GM23248 (cell line): ENCODE data around the gene TRIM2. TPM values are rescaled to one million over a fixed set of nuclear protein-coding genes. Genes with fewer than 3 reads are reported as not detected.

Experiments
- DNase-seq: peaks from one replicate; pipeline ENCODE4 v3.0.0-alpha.2; 2015
- H2AFZ ChIP-seq: fragments of 200-600 bp; sonication (generic); 2 replicates; pipeline ENCODE4 v1.6.1; 2016; ENCODE audit warnings: antibody characterized with exemption
- H3F3A ChIP-seq: fragments of 200-600 bp; sonication (generic); 2 replicates; pipeline ENCODE4 v1.6.1; 2016; ENCODE audit warnings: mild to moderate bottlenecking, antibody characterized with exemption, mixed run types; ENCODE audit not compliant: insufficient read depth
- H3K27ac ChIP-seq: fragments of 200-600 bp; sonication (generic); 2 replicates; pipeline ENCODE4 v1.5.1; 2016; ENCODE audit warnings: mild to moderate bottlenecking
- H3K27me3 ChIP-seq: fragments of 200-600 bp; sonication (generic); replicated peaks from 2 replicates; pipeline ENCODE4 v1.6.1; 2016; ENCODE audit warnings: mild to moderate bottlenecking; ENCODE audit not compliant: insufficient read depth
- H3K36me3 ChIP-seq: fragments of 200-600 bp; sonication (generic); 2 replicates; pipeline ENCODE4 v1.6.1; 2016; ENCODE audit warnings: low read depth, mild to moderate bottlenecking
- H3K4me1 ChIP-seq: fragments of 200-600 bp; sonication (generic); 2 replicates; pipeline ENCODE4 v1.6.1; 2016; ENCODE audit warnings: mild to moderate bottlenecking; ENCODE audit not compliant: insufficient read depth
- H3K4me2 ChIP-seq: fragments of 200-600 bp; sonication (generic); one replicate; pipeline ENCODE4 v1.6.1; 2016; ENCODE audit warnings: mild to moderate bottlenecking; ENCODE audit not compliant: unreplicated experiment
- H3K4me3 ChIP-seq: fragments of 200-600 bp; sonication (generic); 2 replicates; pipeline ENCODE4 v1.5.1; 2016; ENCODE audit warnings: mild to moderate bottlenecking
- H3K79me2 ChIP-seq: fragments of 200-600 bp; sonication (generic); 2 replicates; pipeline ENCODE4 v1.6.1; 2016; ENCODE audit warnings: mild to moderate bottlenecking; ENCODE audit not compliant: insufficient read depth
- H3K9ac ChIP-seq: fragments of 200-600 bp; sonication (generic); 2 replicates; pipeline ENCODE4 v1.6.1; 2016; ENCODE audit warnings: mild to moderate bottlenecking
- H3K9me2 ChIP-seq: fragments of 200-600 bp; sonication (generic); 2 replicates; pipeline ENCODE4 v1.6.1; 2016; ENCODE audit warnings: mixed run types, mild to moderate bottlenecking, moderate library complexity; ENCODE audit not compliant: insufficient read depth
- H3K9me3 ChIP-seq: fragments of 200-600 bp; sonication (generic); one replicate; pipeline ENCODE4 v1.6.1; 2017; ENCODE audit warnings: low read depth
- H4K20me1 ChIP-seq: fragments of 200-600 bp; sonication (generic); 2 replicates; pipeline ENCODE4 v1.6.0; 2016; ENCODE audit not compliant: insufficient read depth
- EZH2 ChIP-seq: fragments of 200-600 bp; sonication (generic); IDR thresholded peaks from 2 replicates; pipeline ENCODE4 v1.6.1; 2018; ENCODE audit warnings: antibody characterized with exemption, mild to moderate bottlenecking; ENCODE audit not compliant: insufficient read depth, poor library complexity, severe bottlenecking
- EZH2phosphoT487 ChIP-seq: fragments of 200-600 bp; sonication (generic); IDR thresholded peaks from 2 replicates; pipeline ENCODE4 v1.6.1; 2018; ENCODE audit warnings: antibody characterized with exemption, moderate library complexity, mild to moderate bottlenecking, low read depth; ENCODE audit not compliant: insufficient read depth
- WGBS, 2 experiments: methylation state at CpG; one replicate each; pipeline ENCODE4 v1.1.6; 2015 to 2017; ENCODE audit warnings: low lambda C conversion rate in 2 of 2, low coverage in 1 of 2; ENCODE audit errors: missing lambda C conversion rate in 2 of 2; 5-methylcytosine and 5-hydroxymethylcytosine counted together
- in situ Hi-C: fragments of 300-500 bp; cut with MboI; formaldehyde crosslinking; loops from 2 replicates; pipeline ENCODE4 v1.15.0; 2020
- polyA plus RNA-seq: library from polyadenylated mRNA; unstranded; fragments of >200 nt; fragmentation: Nextera tagmentation; extraction: Ambion mirVana; gene quantifications from 2 replicates; pipeline ENCODE4 v1.2.1, GENCODE V29; 2016
- total RNA-seq: library from RNA; depleted of rRNA; stranded (reverse); fragments of >200 nt; shearing (Covaris generic); gene quantifications from 2 replicates; pipeline ENCODE4 v1.2.3, GENCODE V29; 2014

The TRIM2 gene
- total and polyA plus RNA-seq, 2 experiments from 2014 or later: 12.3 to 26.4 TPM

- peak overlapping the region; percentile 77 for H3K4me2 ChIP-seq
- peak overlapping the region; percentile 28 for H3K4me3 ChIP-seq
- WGBS, 2 experiments: 43 to 44% methylated on average over 10 to 11 of the region's 11 CpGs
- no peaks in the 10 kb centered on the region for H3K79me2 ChIP-seq
- peak overlapping the region; percentile 49 for H3K27ac ChIP-seq
- no peaks in the 10 kb centered on the region for H3K9me2 ChIP-seq
- H3K27me3 ChIP-seq: no peaks in the 10 kb centered on the region
- no peaks in the 10 kb centered on the region for H3K36me3 ChIP-seq
- H2AFZ ChIP-seq: no peak overlapping the region
- no peaks in the 10 kb centered on the region for H4K20me1 ChIP-seq
- H3K4me1 ChIP-seq: peaks cover 42% of the 10 kb centered on the region
- peak; percentile 64 for DNase-seq
- no peak overlapping the region for H3K9ac ChIP-seq
- H3F3A ChIP-seq: peaks cover 24% of the 10 kb centered on the region
- H3K9me3 ChIP-seq: no peaks in the 10 kb centered on the region
- TF ChIP-seq EZH2phosphoT487 (no peak), EZH2 (no peak)
- in situ Hi-C loops: no loop called here
Observed at GRCh38 chr4:153296040-153296823, 92.0 kb downstream of the TRIM2 start.

GRCh38 chr4:153297116-153297515 lies 92.9 kb downstream of the TRIM2 start:
- H2AFZ ChIP-seq: no peak overlapping the region
- no peaks in the 10 kb centered on the region for H3K27me3 ChIP-seq
- no peaks in the 10 kb centered on the region for H3K79me2 ChIP-seq
- H3K9me3 ChIP-seq: no peaks in the 10 kb centered on the region
- in situ Hi-C loops: no loop called here
- H3K9me2 ChIP-seq: no peaks in the 10 kb centered on the region
- no peaks in the 10 kb centered on the region for H4K20me1 ChIP-seq
- H3K4me2 ChIP-seq: peak overlapping the region; percentile 77
- H3K27ac ChIP-seq: no peak overlapping the region; the same call in 1 of the 2 replicates
- WGBS, 2 experiments: 74 to 82% methylated on average over 8 of the region's 8 CpGs
- H3K36me3 ChIP-seq: no peaks in the 10 kb centered on the region
- DNase-seq: peak; percentile 15
- H3K4me1 ChIP-seq: peaks cover 42% of the 10 kb centered on the region
- H3F3A ChIP-seq: peaks cover 24% of the 10 kb centered on the region
- no peak overlapping the region for H3K9ac ChIP-seq
- H3K4me3 ChIP-seq: no peak overlapping the region
- TF ChIP-seq EZH2 (no peak), EZH2phosphoT487 (no peak)

GRCh38 chr4:153310793-153311192 lies 106.5 kb downstream of the TRIM2 start:
- Histone ChIP-seq H3K27ac (no peak overlapping the region), H4K20me1 (no peaks in the 10 kb centered on the region; the same call in 1 of the 2 replicates), H2AFZ (no peak overlapping the region), H3K27me3 (no peaks in the 10 kb centered on the region), H3F3A (no peaks in the 10 kb centered on the region), H3K9ac (no peak overlapping the region), H3K36me3 (no peaks in the 10 kb centered on the region), H3K9me3 (no peaks in the 10 kb centered on the region), H3K4me1 (no peaks in the 10 kb centered on the region), H3K9me2 (no peaks in the 10 kb centered on the region), H3K4me3 (no peak overlapping the region), H3K79me2 (no peaks in the 10 kb centered on the region), H3K4me2 (no peak overlapping the region)
- TF ChIP-seq EZH2: no peak
- no peak for TF ChIP-seq EZH2phosphoT487
- DNase-seq: no peak
- WGBS, 2 experiments: 95 to 100% methylated on average over 1 of the region's 1 CpG
- in situ Hi-C loops: loop anchor here (25.0 kb wide), 1 partner anchor 473 kb away; no protein-coding TSS in a partner anchor

- H3F3A ChIP-seq: 0 out of 2 replicates have a peak, but pooled peaks cover 5% of the 10 kb centered on the region
- no peaks in the 10 kb centered on the region for H3K36me3 ChIP-seq
- no peaks in the 10 kb centered on the region for H3K27me3 ChIP-seq
- DNase-seq: no peak
- no peaks in the 10 kb centered on the region for H3K9me3 ChIP-seq
- no peaks in the 10 kb centered on the region for H3K9me2 ChIP-seq
- no peak overlapping the region for H3K27ac ChIP-seq
- H3K9ac ChIP-seq: no peak overlapping the region
- H3K79me2 ChIP-seq: no peaks in the 10 kb centered on the region
- no peak overlapping the region for H2AFZ ChIP-seq
- in situ Hi-C loops: loop anchor here (5.0 to 25.0 kb wide), 2 partner anchors 173 to 478 kb away; no protein-coding TSS in a partner anchor
- no peaks in the 10 kb centered on the region for H3K4me1 ChIP-seq
- TF ChIP-seq EZH2 (no peak), EZH2phosphoT487 (no peak)
- 91 to 97% methylated on average over 1 of the region's 1 CpG for WGBS, 2 experiments
- no peak overlapping the region for H3K4me2 ChIP-seq
- no peak overlapping the region for H3K4me3 ChIP-seq
- H4K20me1 ChIP-seq: no peaks in the 10 kb centered on the region; the same call in 1 of the 2 replicates
Observed at GRCh38 chr4:153314915-153315314, 110.7 kb downstream of the TRIM2 start.
